ENCODE data around the gene GNPDA1. TPM values are rescaled to one million over a fixed set of nuclear protein-coding genes. Genes with fewer than 3 reads are reported as not detected.

Gene GNPDA1
- polyA plus RNA-seq, 1 donor (not counting 4 experiments of a cell fraction or from before 2014, with no cell fraction given), result 18.0 TPM

- Histone ChIP-seq H3K9ac (ENCODE audit: control insufficient read depth, extremely low read depth, insufficient read depth, low read length) (no peak overlapping the region), H3K36me3 (ENCODE audit: control insufficient read depth in 2 of 2, extremely low read depth in 1 of 2, insufficient read depth in 2 of 2, low read length in 2 of 2) (peaks cover 0 to 9% of the 10 kb centered on the region in 2 experiments), H3K9me3 (ENCODE audit: control insufficient read depth, low read depth, low read length) (no peaks in the 10 kb centered on the region), H2AFZ (ENCODE audit: control insufficient read depth, low read length) (no peak overlapping the region), H3K27ac (ENCODE audit: control insufficient read depth, insufficient read depth, low read length) (no peak overlapping the region), H3K4me1 (ENCODE audit: control insufficient read depth, extremely low read depth, insufficient read depth, low read length) (peaks cover 32% of the 10 kb centered on the region), H3K79me2 (ENCODE audit: control insufficient read depth, insufficient read depth, low read length) (no peaks in the 10 kb centered on the region), H3K4me3 (ENCODE audit: control insufficient read depth in 2 of 3, extremely low read depth in 1 of 3, insufficient read depth in 2 of 3, low read depth in 1 of 3, low read length in 3 of 3) (no peak overlapping the region), H3K4me2 (ENCODE audit: control insufficient read depth, extremely low read depth, insufficient read depth, low read depth, low read length) (peak overlapping the region; percentile 98), H3K27me3 (ENCODE audit: control insufficient read depth, extremely low read depth, insufficient read depth, low read length) (no peaks in the 10 kb centered on the region), H3K9me1 (ENCODE audit: control insufficient read depth, extremely low read depth, insufficient read depth, low read length) (no peaks in the 10 kb centered on the region), H4K20me1 (ENCODE audit: control insufficient read depth, extremely low read depth, insufficient read depth, low read length) (no peaks in the 10 kb centered on the region)
- FAIRE-seq (no peak), DNase-seq (ENCODE audit: low read depth, low spot score) (no peak)
- dilution Hi-C loops (cut with MboI; ENCODE audit: extremely low pct_ligation_motif_present, low sequenced_read_pairs), result no loop called here
- TF ChIP-seq EZH2 (IDR thresholded peaks at IDR 0.05; ENCODE audit: low read length) (no peak), CTCF (optimal IDR thresholded peaks at IDR 0.05 in 1 of 3, IDR thresholded peaks at IDR 0.05 in 1 of 3, conservative IDR thresholded peaks at IDR 0.05 in 1 of 3; ENCODE audit: extremely low read depth in 1 of 3, insufficient read depth in 2 of 3, low read length in 3 of 3) (no peak)
These were observed 1.1 kb downstream of the GNPDA1 start for GRCh38 chr5:142011572-142012185.

GRCh38 chr5:142009886-142010285 is 2.9 kb downstream of the GNPDA1 start:
- Histone ChIP-seq H3K79me2 (ENCODE audit: control insufficient read depth, insufficient read depth, low read length) (no peaks in the 10 kb centered on the region), H3K27me3 (ENCODE audit: control insufficient read depth, extremely low read depth, insufficient read depth, low read length) (no peaks in the 10 kb centered on the region), H3K9me3 (ENCODE audit: control insufficient read depth, low read depth, low read length) (no peaks in the 10 kb centered on the region), H3K9me1 (ENCODE audit: control insufficient read depth, extremely low read depth, insufficient read depth, low read length) (no peaks in the 10 kb centered on the region), H3K4me2 (ENCODE audit: control insufficient read depth, extremely low read depth, insufficient read depth, low read depth, low read length) (no peak overlapping the region), H3K4me1 (ENCODE audit: control insufficient read depth, extremely low read depth, insufficient read depth, low read length) (peaks cover 14% of the 10 kb centered on the region), H3K36me3 (ENCODE audit: control insufficient read depth in 2 of 2, extremely low read depth in 1 of 2, insufficient read depth in 2 of 2, low read length in 2 of 2) (peaks cover 9 to 12% of the 10 kb centered on the region in 2 experiments), H2AFZ (ENCODE audit: control insufficient read depth, low read length) (no peak overlapping the region), H4K20me1 (ENCODE audit: control insufficient read depth, extremely low read depth, insufficient read depth, low read length) (no peaks in the 10 kb centered on the region), H3K4me3 (ENCODE audit: control insufficient read depth in 2 of 3, extremely low read depth in 1 of 3, insufficient read depth in 2 of 3, low read depth in 1 of 3, low read length in 3 of 3) (no peak overlapping the region), H3K27ac (ENCODE audit: control insufficient read depth, insufficient read depth, low read length) (no peak overlapping the region), H3K9ac (ENCODE audit: control insufficient read depth, extremely low read depth, insufficient read depth, low read length) (no peak overlapping the region)
- DNase-seq (ENCODE audit: low read depth, low spot score) (no peak), FAIRE-seq (no peak)
- dilution Hi-C loops (cut with MboI; ENCODE audit: extremely low pct_ligation_motif_present, low sequenced_read_pairs), result no loop called here
- TF ChIP-seq EZH2 (IDR thresholded peaks at IDR 0.05; ENCODE audit: low read length) (no peak), CTCF (optimal IDR thresholded peaks at IDR 0.05 in 1 of 3, IDR thresholded peaks at IDR 0.05 in 1 of 3, conservative IDR thresholded peaks at IDR 0.05 in 1 of 3; ENCODE audit: extremely low read depth in 1 of 3, insufficient read depth in 2 of 3, low read length in 3 of 3) (no peak)
